Mesothelial cell of epicardium (in vitro differentiated cells): ENCODE data around the gene PRAC2. TPM values are rescaled to one million over a fixed set of nuclear protein-coding genes. Genes with fewer than 3 reads are reported as not detected.

Experiments
- DNase-seq, 2 experiments: peaks; one replicate each; pipeline ENCODE4 v3.0.0; 2021; ENCODE audit warnings: low spot score in 2 of 2; ENCODE audit not compliant: unreplicated experiment in 2 of 2
- H3K27ac Mint-ChIP-seq: 2 replicates; pipeline ENCODE4 v1.8.0; 2021; ENCODE audit warnings: mixed read lengths
- H3K27me3 Mint-ChIP-seq: 2 replicates; pipeline ENCODE4 v1.8.0; 2021; ENCODE audit warnings: low read depth, mixed read lengths
- H3K36me3 Mint-ChIP-seq: 2 replicates; pipeline ENCODE4 v1.8.0; 2021; ENCODE audit warnings: mixed read lengths
- H3K4me1 Mint-ChIP-seq: 2 replicates; pipeline ENCODE4 v1.8.0; 2021; ENCODE audit warnings: mixed read lengths
- H3K4me3 Mint-ChIP-seq: 2 replicates; pipeline ENCODE4 v1.8.0; 2021; ENCODE audit warnings: mild to moderate bottlenecking, moderate library complexity, mixed read lengths
- H3K9me3 Mint-ChIP-seq: 2 replicates; pipeline ENCODE4 v1.8.0; 2021; ENCODE audit warnings: mixed read lengths
- total RNA-seq: library from RNA; stranded (reverse); gene quantifications from 3 replicates; pipeline ENCODE4 v1.2.1, GENCODE V29; 2021
- TF ChIP-seq, protein P1 (sequence below): fragments of 200-600 bp; sonication (generic); IDR thresholded peaks from one replicate; pipeline ENCODE4 v1.5.0; 2021; ENCODE audit warnings: antibody characterized with exemption; ENCODE audit not compliant: unreplicated experiment

The PRAC2 gene
- total RNA-seq, 1 donor from 2014 or later: 8.5 TPM

DNA sequence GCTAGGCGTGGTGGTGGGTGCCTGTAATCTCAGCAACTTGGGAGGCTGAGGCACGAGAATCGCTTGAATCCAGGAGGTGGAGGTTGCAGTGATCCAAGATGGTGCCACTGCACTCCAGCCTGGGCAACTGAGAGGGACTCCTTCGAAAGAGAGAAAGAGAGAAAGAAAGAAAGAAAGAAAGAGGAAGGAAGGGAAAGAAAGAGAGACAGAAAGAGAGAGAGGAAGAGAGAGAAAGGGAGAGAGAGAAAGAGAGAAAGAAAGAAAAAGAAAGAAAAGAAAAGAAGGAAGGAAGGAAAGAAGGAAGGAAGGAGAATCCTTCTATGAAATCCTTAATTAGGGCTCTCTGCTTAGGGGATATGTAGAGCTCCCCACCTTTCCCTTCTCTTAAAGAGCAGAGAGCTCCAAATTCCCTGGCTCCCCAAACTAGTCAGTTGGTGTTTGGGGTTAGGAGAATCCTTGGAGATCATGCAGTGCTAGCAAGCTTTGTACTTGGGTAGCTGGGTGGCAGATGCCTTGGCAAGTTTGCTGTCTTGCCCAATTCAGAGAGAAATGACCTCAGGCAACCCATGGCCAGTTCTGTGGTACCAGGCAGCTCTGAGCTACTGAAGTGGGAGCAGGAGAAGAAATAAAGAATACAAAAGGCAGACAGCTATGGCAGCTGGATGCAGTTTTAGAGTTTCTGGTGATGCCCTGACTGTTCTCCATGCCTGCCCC, 14.5 kb downstream of the PRAC2 start:
- no peak overlapping the region for H3K4me3 Mint-ChIP-seq

DNA sequence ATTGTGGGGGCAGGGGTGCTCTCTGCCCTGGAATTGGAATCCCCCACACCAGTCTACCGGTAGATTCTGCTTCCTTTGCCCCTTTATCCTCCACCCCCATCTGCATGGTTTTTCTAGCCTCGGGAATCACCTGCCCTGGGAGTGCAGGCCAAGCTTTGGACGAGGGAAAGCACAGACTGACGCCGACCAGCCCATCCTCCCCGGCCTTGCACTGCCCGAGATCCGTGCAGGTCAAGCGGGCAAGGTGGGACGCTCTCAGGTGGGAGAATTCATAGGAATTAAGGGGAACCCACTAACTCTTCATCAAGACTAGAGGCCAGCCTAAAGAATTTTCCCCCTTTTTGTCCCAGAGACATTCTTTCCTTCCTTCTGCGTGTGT, 15.4 kb downstream of the PRAC2 start:
- no peaks in the 10 kb centered on the region for H3K36me3 Mint-ChIP-seq
- H3K27me3 Mint-ChIP-seq: peaks cover 100% of the 10 kb centered on the region
- peaks cover 14% of the 10 kb centered on the region for H3K4me1 Mint-ChIP-seq
- no peak overlapping the region for H3K4me3 Mint-ChIP-seq
- H3K27ac Mint-ChIP-seq: no peak overlapping the region
- no peaks in the 10 kb centered on the region for H3K9me3 Mint-ChIP-seq
- no peak for DNase-seq
- TF ChIP-seq, protein P1, sequence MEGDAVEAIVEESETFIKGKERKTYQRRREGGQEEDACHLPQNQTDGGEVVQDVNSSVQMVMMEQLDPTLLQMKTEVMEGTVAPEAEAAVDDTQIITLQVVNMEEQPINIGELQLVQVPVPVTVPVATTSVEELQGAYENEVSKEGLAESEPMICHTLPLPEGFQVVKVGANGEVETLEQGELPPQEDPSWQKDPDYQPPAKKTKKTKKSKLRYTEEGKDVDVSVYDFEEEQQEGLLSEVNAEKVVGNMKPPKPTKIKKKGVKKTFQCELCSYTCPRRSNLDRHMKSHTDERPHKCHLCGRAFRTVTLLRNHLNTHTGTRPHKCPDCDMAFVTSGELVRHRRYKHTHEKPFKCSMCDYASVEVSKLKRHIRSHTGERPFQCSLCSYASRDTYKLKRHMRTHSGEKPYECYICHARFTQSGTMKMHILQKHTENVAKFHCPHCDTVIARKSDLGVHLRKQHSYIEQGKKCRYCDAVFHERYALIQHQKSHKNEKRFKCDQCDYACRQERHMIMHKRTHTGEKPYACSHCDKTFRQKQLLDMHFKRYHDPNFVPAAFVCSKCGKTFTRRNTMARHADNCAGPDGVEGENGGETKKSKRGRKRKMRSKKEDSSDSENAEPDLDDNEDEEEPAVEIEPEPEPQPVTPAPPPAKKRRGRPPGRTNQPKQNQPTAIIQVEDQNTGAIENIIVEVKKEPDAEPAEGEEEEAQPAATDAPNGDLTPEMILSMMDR: no peak

More for the DNA sequence above, 14.5 kb downstream of the PRAC2 start:
- Mint-ChIP-seq H3K9me3 (no peaks in the 10 kb centered on the region), H3K36me3 (no peaks in the 10 kb centered on the region), H3K27me3 (peaks cover 100% of the 10 kb centered on the region), H3K4me1 (peaks cover 21% of the 10 kb centered on the region), H3K27ac (no peak overlapping the region)
- no peak for DNase-seq
- TF ChIP-seq, protein P1: no peak

DNA sequence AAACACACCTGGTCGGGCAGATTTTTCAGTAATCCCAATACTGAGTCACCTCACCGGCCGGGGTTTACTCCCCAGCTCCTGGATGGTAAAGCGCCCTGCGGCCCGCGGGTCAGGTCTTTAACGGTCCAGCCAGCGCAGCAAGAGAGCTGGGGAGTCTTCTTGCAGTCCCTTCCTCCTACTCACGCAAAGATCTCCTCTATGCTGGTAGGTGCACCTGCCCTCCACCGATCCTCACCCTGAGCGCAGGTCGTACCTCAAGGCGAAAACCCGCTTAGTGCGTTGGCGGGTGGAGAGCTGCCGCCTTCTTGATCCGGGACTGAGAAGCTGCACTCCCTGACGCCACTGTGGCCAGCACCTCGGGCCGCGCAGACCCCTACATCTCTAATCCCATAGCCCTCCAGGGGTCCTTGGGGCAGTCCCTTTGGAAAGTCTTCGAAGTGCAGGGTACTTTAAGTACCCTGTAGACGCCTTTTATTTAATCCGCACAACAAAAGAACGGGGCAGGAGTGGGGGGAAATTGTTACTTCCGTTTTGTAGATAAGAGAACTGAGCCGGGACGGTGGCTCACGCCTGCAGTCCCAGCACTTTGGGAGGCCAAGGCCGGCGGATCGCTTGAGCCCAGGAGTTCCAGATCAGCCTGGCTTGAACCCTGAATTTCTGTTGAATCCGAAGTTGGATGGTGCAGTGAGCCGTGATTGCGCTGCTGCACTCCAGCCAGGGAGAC, 16.0 kb downstream of the PRAC2 start:
- Mint-ChIP-seq H3K9me3 (no peaks in the 10 kb centered on the region), H3K4me3 (no peak overlapping the region), H3K27ac (no peak overlapping the region), H3K27me3 (peaks cover 100% of the 10 kb centered on the region), H3K4me1 (peaks cover 11% of the 10 kb centered on the region), H3K36me3 (no peaks in the 10 kb centered on the region)
- DNase-seq: no peak
- TF ChIP-seq, protein P1: no peak

DNA sequence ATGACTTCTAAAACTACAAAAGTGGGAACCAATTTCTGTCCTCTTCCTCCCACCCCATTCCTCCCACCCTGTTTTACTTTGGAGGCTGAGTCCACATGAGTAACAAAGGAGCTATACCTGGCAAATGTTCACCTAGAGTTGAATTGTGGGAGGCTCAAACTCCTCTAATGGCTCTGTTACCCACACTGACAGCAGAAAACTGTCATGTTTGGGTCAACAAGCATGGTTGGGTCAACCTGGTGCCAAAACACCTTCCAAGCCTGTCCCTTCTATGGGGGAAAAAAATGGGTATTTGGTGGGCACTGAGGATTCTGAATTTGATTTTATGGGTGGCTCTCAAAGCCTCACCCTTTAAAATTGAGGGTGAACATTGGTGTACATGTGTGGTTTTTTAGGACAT, 17.6 kb downstream of the PRAC2 start:
- TF ChIP-seq, protein P1: no peak
- no peak overlapping the region for H3K4me3 Mint-ChIP-seq
- H3K27me3 Mint-ChIP-seq: peaks cover 99% of the 10 kb centered on the region
- no peaks in the 10 kb centered on the region for H3K9me3 Mint-ChIP-seq
- H3K36me3 Mint-ChIP-seq: no peaks in the 10 kb centered on the region
- peaks cover 17% of the 10 kb centered on the region for H3K4me1 Mint-ChIP-seq
- no peak for DNase-seq
- no peak overlapping the region for H3K27ac Mint-ChIP-seq

DNA sequence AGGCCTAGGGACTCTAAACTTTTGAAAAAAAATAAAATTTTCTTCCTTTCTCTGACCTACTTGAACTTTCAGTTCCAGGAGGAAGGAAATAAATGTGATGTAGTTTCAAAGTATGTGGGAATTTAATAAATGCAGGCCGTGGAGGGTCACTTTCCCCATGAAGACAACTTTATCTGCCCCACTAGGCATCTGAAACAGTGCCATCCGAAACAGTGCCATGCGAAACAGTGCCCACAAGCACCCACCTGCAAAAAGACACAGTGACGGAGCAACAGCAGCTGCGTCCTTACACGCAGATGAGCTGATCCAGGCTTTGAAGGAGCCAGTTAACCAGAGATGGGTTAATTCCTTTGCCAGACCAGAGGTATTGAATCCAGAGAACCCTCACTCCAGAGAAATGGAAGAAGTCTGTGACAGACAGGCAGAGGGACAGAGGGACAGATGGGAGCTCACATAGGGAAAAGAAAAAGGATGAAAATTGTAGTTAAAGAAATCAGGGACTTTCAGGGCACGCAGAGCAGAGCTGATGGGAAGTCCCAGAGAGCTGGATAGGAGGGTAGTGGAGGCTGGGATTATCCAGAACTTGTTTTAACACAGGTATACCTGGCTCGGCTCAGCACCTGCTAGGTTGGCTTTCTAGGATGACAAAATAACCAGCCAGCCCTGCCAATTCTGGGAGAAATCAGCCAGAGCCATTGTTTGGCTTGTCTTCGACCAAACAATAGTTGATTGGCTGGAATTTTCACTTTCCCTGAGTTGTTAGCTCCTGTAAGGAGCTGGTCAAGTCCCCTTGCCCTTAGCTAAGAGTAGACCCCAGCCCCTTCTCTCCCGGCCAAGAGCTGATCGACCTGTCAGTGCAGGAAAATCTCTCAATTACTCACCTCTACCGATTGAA, 22.6 kb downstream of the PRAC2 start:
- DNase-seq: no peak
- TF ChIP-seq, protein P1: no peak
- no peak overlapping the region for H3K4me3 Mint-ChIP-seq
- H3K36me3 Mint-ChIP-seq: no peaks in the 10 kb centered on the region
- peaks cover 96% of the 10 kb centered on the region for H3K27me3 Mint-ChIP-seq
- peaks cover 27% of the 10 kb centered on the region for H3K4me1 Mint-ChIP-seq
- peak overlapping the region; percentile 85 for H3K27ac Mint-ChIP-seq
- H3K9me3 Mint-ChIP-seq: no peaks in the 10 kb centered on the region
